ENCODE results near the gene ACER2.

- TF ChIP-seq CTCF (IDR thresholded peaks at IDR 0.05) (no peak), POLR2AphosphoS5 (IDR thresholded peaks at IDR 0.05) (no peak), POLR2A (IDR thresholded peaks at IDR 0.05) (no peak), EP300 (IDR thresholded peaks at IDR 0.05) (no peak)
Measured at GRCh38 chr9:19440823-19441580, 32.2 kb downstream of the ACER2 start.

Data from stomach (tissue), 4 donors.